ENCODE results near the gene NTRK3.

Gene NTRK3

GRCh38 chr15:88003541-88004327 lies 252.8 kb downstream of the NTRK3 start:
- TF ChIP-seq POU6F1 (CRISPR knock-in tag; IDR thresholded peaks at IDR 0.05; ENCODE audit: borderline replicate concordance, low read depth), result no peak
- TF ChIP-seq CSRNP3 (CRISPR knock-in tag; IDR thresholded peaks at IDR 0.05), result no peak
- no peak for TF ChIP-seq PATZ1 (CRISPR knock-in tag; IDR thresholded peaks at IDR 0.05; ENCODE audit: borderline replicate concordance)
- TF ChIP-seq BACH2 (CRISPR knock-in tag; IDR thresholded peaks at IDR 0.05; ENCODE audit: borderline replicate concordance), result no peak
- TF ChIP-seq TOX (CRISPR knock-in tag; IDR thresholded peaks at IDR 0.05; ENCODE audit: borderline replicate concordance), result no peak
- TF ChIP-seq CREB5 (CRISPR knock-in tag; IDR thresholded peaks at IDR 0.05; ENCODE audit: low read depth), result no peak
- TF ChIP-seq CSDC2 (CRISPR knock-in tag; IDR thresholded peaks at IDR 0.05), result no peak
- TF ChIP-seq RARB (CRISPR knock-in tag; IDR thresholded peaks at IDR 0.05), result no peak
- TF ChIP-seq OSR1 (CRISPR knock-in tag; IDR thresholded peaks at IDR 0.05), result no peak
- no peak for TF ChIP-seq ESRRG (CRISPR knock-in tag; IDR thresholded peaks at IDR 0.05)
- no peak for TF ChIP-seq ARNTL (CRISPR knock-in tag; IDR thresholded peaks at IDR 0.05; ENCODE audit: borderline replicate concordance, low read depth)
- TF ChIP-seq ZNF565 (CRISPR knock-in tag; conservative IDR thresholded peaks at IDR 0.05; ENCODE audit: low read depth), result no peak
- TF ChIP-seq TCF4 (CRISPR knock-in tag; IDR thresholded peaks at IDR 0.05; ENCODE audit: borderline replicate concordance), result no peak
- no peak for TF ChIP-seq ZFP3 (CRISPR knock-in tag; IDR thresholded peaks at IDR 0.05)
- no peak for TF ChIP-seq TSHZ2 (CRISPR knock-in tag; IDR thresholded peaks at IDR 0.05)
- no peak for TF ChIP-seq SNAI2 (CRISPR knock-in tag; IDR thresholded peaks at IDR 0.05)
- TF ChIP-seq ZC3H10 (CRISPR knock-in tag; IDR thresholded peaks at IDR 0.05), result no peak
- no peak for TF ChIP-seq ISL1 (CRISPR knock-in tag; IDR thresholded peaks at IDR 0.05)
- TF ChIP-seq PPARA (CRISPR knock-in tag; IDR thresholded peaks at IDR 0.05; ENCODE audit: borderline replicate concordance), result no peak
- no peak for ATAC-seq

GRCh38 chr15:88002706-88003105 lies 253.8 kb downstream of the NTRK3 start:
- no peak for ATAC-seq
- TF ChIP-seq GLIS3 (CRISPR knock-in tag; IDR thresholded peaks at IDR 0.05), result no peak

GRCh38 chr15:87998630-87999029 lies 257.9 kb downstream of the NTRK3 start:
- no peak for ATAC-seq
- TF ChIP-seq ARNTL (CRISPR knock-in tag; IDR thresholded peaks at IDR 0.05; ENCODE audit: borderline replicate concordance, low read depth), result no peak
- TF ChIP-seq POU6F1 (CRISPR knock-in tag; IDR thresholded peaks at IDR 0.05; ENCODE audit: borderline replicate concordance, low read depth), result no peak
- no peak for TF ChIP-seq CSDC2 (CRISPR knock-in tag; IDR thresholded peaks at IDR 0.05)
- TF ChIP-seq GLIS3 (CRISPR knock-in tag; IDR thresholded peaks at IDR 0.05), result no peak
- TF ChIP-seq BACH2 (CRISPR knock-in tag; IDR thresholded peaks at IDR 0.05; ENCODE audit: borderline replicate concordance), result no peak
- TF ChIP-seq TSHZ2 (CRISPR knock-in tag; IDR thresholded peaks at IDR 0.05), result no peak
- TF ChIP-seq PPARA (CRISPR knock-in tag; IDR thresholded peaks at IDR 0.05; ENCODE audit: borderline replicate concordance), result no peak
- no peak for TF ChIP-seq ZNF565 (CRISPR knock-in tag; conservative IDR thresholded peaks at IDR 0.05; ENCODE audit: low read depth)
- TF ChIP-seq ZNF8 (CRISPR knock-in tag; IDR thresholded peaks at IDR 0.05), result no peak
- no peak for TF ChIP-seq ISL1 (CRISPR knock-in tag; IDR thresholded peaks at IDR 0.05)
- no peak for TF ChIP-seq ZNF70 (CRISPR knock-in tag; IDR thresholded peaks at IDR 0.05)
- no peak for TF ChIP-seq RARB (CRISPR knock-in tag; IDR thresholded peaks at IDR 0.05)
- no peak for TF ChIP-seq ZFP3 (CRISPR knock-in tag; IDR thresholded peaks at IDR 0.05)

All from SK-N-SH treated with all-trans-retinoic acid at 6 μM for 48 hours (cell line).